Epithelial cell of esophagus (primary cell): Measurements from ENCODE around the gene INTS6L.
"Not testable (repeated sequence)": the region's sequence is repeated elsewhere in the genome, so short reads cannot be mapped to it uniquely, and the experiment has no call there.

Experiments
- DNase-seq: peaks from one replicate; pipeline ENCODE4 v3.0.0; 2010; ENCODE audit warnings: low read depth
- H3K4me3 ChIP-seq: 2 replicates; pipeline ENCODE4 v1.5.1; 2011; ENCODE audit warnings: mild to moderate bottlenecking, low read length, control low read depth
- CTCF ChIP-seq: IDR thresholded peaks from 2 replicates; pipeline ENCODE4 v1.5.1; 2011; ENCODE audit warnings: low read depth, mild to moderate bottlenecking, low read length, control low read depth, inconsistent platforms; ENCODE audit not compliant: insufficient read depth; ENCODE audit errors: missing control alignments

The INTS6L gene

GRCh38 chrX:135595543-135595942, 75.1 kb downstream of the INTS6L start:
- DNase-seq: no peak
- H3K4me3 ChIP-seq: no peak overlapping the region
- no peak for TF ChIP-seq CTCF

DNA sequence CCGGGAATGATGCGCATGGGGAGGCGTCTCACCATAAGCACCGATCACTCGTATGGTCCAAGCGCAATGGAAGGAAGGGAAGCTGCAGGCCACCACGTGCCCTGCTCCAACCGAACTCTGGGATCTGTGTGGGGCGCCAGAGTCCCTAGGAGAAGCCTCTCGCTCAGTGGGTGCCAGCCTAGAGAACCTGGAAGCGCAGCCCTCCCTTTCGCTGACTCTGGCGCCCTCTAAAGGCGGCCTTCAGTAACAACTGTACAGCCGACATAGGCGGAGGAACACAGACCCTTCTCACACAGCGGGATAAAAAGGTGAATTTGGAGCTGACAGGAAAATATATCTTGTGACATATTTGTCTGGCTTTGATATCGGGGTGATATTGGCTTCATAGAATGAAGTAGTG, 76.0 kb downstream of the INTS6L start:
- TF ChIP-seq CTCF: peak; percentile 60
- DNase-seq: peak; percentile 38
- H3K4me3 ChIP-seq: no peak overlapping the region

- no peak overlapping the region for H3K4me3 ChIP-seq
- no peak for DNase-seq
- no peak for TF ChIP-seq CTCF
Observed at GRCh38 chrX:135605906-135606305, 85.4 kb downstream of the INTS6L start.

GRCh38 chrX:135624408-135625204, 104.1 kb downstream of the INTS6L start:
- H3K4me3 ChIP-seq, DNase-seq: not testable (repeated sequence)

DNA sequence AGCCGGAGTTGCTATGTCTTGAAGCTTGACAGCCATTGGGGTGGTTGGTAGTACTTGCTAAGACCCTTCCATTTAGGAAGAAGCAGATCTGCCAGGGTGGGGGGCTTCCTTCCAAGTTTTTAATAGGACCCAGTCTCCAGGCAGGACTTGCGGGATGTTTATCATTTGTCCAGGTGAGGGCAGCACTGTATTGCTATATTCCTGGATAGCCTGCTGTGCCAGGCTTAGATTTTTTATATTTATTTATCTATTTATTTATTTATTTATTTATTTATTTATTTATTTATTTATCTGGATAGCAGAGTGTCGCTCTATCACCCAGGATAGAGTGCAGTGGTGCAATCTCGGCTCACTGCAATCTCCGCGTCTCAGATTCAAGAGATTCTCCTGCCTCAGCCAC, 105.5 kb downstream of the INTS6L start:
- TF ChIP-seq CTCF: peak; percentile 18
- no peak overlapping the region for H3K4me3 ChIP-seq
- peak; percentile 28 for DNase-seq

DNA sequence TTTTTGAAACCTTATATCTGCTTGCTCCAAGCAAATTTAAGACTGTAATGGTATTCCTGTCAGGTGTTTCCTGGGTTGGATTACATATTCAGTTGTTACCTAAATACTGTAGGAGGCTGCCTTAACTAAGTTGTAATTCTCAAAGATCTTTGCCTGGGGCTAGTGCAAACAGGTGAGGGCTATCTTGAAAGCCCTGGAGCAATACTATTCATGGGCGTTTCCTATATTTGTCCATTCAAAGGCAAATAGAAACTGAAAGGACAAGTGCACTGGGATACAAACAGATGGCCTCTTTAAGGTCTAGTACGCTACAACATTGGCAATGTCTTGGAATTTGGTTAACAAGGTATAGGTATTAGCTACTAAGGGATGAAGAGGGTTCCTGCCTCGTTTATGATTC, 108.9 kb downstream of the INTS6L start:
- DNase-seq: no peak
- no peak for TF ChIP-seq CTCF

More for the DNA sequence above, 108.9 kb downstream of the INTS6L start:
- no peak overlapping the region for H3K4me3 ChIP-seq
